Muscle of leg (tissue), 11 donors: ENCODE results near the gene HNRNPLL. TPM values are rescaled to one million over a fixed set of nuclear protein-coding genes. Genes with fewer than 3 reads are reported as not detected.

Experiments
- DNase-seq: peaks from one replicate; pipeline ENCODE4 v3.0.0; 2013
- H3K27ac ChIP-seq: one replicate; pipeline ENCODE4 v1.5.1; 2013; ENCODE audit warnings: mild to moderate bottlenecking, low read length, control low read depth
- H3K27me3 ChIP-seq: one replicate; pipeline ENCODE4 v1.6.1; 2013; ENCODE audit warnings: low read length; ENCODE audit not compliant: control insufficient read depth, insufficient read depth
- H3K36me3 ChIP-seq: one replicate; pipeline ENCODE4 v1.6.1; 2013; ENCODE audit warnings: low read length; ENCODE audit not compliant: control insufficient read depth, insufficient read depth
- H3K4me1 ChIP-seq: one replicate; pipeline ENCODE4 v1.6.1; 2013; ENCODE audit warnings: low read length; ENCODE audit not compliant: control insufficient read depth, insufficient read depth
- H3K4me3 ChIP-seq: one replicate; pipeline ENCODE4 v1.5.1; 2013; ENCODE audit warnings: low read length, control low read depth
- H3K9me3 ChIP-seq: replicated peaks from 2 replicates; pipeline ENCODE4 v1.6.1; 2013; ENCODE audit warnings: low read depth, low read length; ENCODE audit not compliant: control insufficient read depth
- WGBS: methylation state at CpG from one replicate; pipeline ENCODE4 v1.1.5; 2013; ENCODE audit warnings: missing lambda C conversion rate; ENCODE audit not compliant: insufficient coverage; 5-methylcytosine and 5-hydroxymethylcytosine counted together
- polyA plus RNA-seq, 8 donors: library from polyadenylated mRNA; unstranded; fragments of 120-200 nt; gene quantifications; one replicate each; pipeline versions ENCODE4 v1.2.1 to v1.2.3, GENCODE V29; 2013; ENCODE audit warnings: inconsistent platforms in 1 of 8, low replicate concordance in 1 of 8; ENCODE audit not compliant: insufficient read length in 8 of 8, insufficient read depth in 1 of 8
- total RNA-seq: library from RNA; stranded (reverse); fragments of 120-200 nt; gene quantifications from one replicate; pipeline ENCODE4 v1.2.4, GENCODE V29; 2013

Gene HNRNPLL
- total and polyA plus RNA-seq, 9 donors = 33.0 to 44.7 (median 36.5) TPM

DNA sequence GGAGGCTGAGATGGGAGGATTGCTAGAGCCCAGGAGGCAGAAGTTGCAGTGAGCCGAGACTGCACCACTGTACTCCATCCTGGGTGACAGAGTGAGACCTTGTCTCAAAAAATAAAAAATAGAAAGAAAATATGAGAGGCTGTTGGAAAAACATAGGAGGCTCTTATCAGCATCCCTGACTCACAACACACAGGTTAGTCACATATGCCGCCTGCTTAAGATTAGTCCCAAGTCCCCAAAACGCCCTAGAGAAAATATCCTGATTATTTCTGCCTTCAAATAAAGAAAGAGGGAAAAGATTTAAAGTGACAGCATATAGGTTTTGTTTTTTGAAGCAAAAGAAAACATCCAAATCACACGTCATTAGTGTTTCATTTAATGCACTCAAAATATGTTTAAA lies 33.3 kb upstream of the HNRNPLL start:
- no peaks in the 10 kb centered on the region for H3K27me3 ChIP-seq
- no peak overlapping the region for H3K4me3 ChIP-seq
- DNase-seq = no peak
- no peak overlapping the region for H3K27ac ChIP-seq
- no peaks in the 10 kb centered on the region for H3K36me3 ChIP-seq
- WGBS = no CpG with 5 or more reads among the region's 4 CpGs
- H3K9me3 ChIP-seq = no peaks in the 10 kb centered on the region
- no peaks in the 10 kb centered on the region for H3K4me1 ChIP-seq

DNA sequence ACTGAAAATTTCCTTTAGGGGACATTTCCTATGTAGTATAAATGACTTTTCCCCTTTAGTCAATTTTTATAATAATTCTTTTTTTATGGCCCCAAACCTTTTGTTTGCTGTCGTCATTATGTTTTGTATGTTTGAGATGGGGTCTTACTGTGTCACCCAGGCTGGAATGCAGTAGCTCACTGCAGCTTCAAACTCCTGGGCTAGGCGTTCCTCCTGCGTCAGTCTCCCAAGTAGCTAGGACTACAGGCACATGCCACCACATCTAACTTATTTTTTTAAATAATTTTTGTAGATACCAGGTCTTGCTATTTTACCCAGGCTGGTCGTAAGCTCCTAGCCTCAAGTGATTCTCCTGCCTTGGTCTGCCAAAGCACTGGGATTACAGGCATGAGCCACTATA lies 32.4 kb upstream of the HNRNPLL start:
- Histone ChIP-seq H3K9me3 (no peaks in the 10 kb centered on the region), H3K36me3 (no peaks in the 10 kb centered on the region), H3K27me3 (no peaks in the 10 kb centered on the region), H3K27ac (no peak overlapping the region), H3K4me1 (no peaks in the 10 kb centered on the region), H3K4me3 (no peak overlapping the region)
- WGBS = no CpG with 5 or more reads among the region's 4 CpGs
- no peak for DNase-seq

DNA sequence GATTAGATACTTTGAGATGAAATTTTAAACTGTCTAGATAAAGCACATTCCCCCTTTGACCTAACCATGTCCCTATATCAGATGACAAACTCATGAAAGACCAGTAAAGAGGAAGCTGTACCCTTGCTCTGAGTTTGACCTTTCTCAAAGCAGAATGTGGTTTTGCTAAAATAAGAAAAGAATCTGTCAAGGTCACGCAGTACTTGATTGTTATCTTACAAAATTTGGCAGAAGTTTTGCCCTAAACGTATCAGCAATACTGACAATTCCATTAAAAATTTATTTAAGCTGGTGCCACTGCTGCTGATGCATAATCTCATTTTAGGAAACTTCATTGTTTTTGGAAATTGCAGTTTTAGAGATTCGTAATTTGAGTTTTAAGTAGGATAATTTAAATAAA lies 32.0 kb upstream of the HNRNPLL start:
- Histone ChIP-seq H3K4me1 (no peaks in the 10 kb centered on the region), H3K9me3 (peaks cover 2% of the 10 kb centered on the region), H3K36me3 (no peaks in the 10 kb centered on the region), H3K27me3 (no peaks in the 10 kb centered on the region), H3K27ac (no peak overlapping the region), H3K4me3 (no peak overlapping the region)
- no CpG with 5 or more reads among the region's 3 CpGs for WGBS
- peak; percentile 40 for DNase-seq

DNA sequence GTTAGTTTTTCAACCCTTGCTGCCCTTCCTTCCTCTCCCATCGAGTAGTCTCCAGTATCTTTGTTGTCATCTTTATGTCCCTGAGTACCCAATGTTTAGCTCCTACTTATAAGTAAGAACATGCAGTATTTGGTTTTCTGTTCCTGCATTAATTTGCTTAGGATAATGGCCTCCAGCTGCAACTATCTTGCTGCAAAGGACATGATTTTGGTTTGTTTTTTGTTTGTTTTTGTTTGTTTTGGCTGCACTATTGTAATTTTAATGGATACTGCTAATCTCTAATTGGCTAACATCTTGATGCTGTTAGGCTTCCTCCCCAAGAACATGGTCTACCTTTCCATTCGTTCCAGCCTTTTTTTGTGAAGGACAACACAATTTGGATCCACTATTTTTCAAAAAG lies 31.2 kb upstream of the HNRNPLL start:
- no CpG with 5 or more reads among the region's 2 CpGs for WGBS
- no peak overlapping the region for H3K4me3 ChIP-seq
- no peaks in the 10 kb centered on the region for H3K27me3 ChIP-seq
- DNase-seq = no peak
- H3K36me3 ChIP-seq = no peaks in the 10 kb centered on the region
- peaks cover 2% of the 10 kb centered on the region for H3K9me3 ChIP-seq
- no peak overlapping the region for H3K27ac ChIP-seq
- H3K4me1 ChIP-seq = no peaks in the 10 kb centered on the region

DNA sequence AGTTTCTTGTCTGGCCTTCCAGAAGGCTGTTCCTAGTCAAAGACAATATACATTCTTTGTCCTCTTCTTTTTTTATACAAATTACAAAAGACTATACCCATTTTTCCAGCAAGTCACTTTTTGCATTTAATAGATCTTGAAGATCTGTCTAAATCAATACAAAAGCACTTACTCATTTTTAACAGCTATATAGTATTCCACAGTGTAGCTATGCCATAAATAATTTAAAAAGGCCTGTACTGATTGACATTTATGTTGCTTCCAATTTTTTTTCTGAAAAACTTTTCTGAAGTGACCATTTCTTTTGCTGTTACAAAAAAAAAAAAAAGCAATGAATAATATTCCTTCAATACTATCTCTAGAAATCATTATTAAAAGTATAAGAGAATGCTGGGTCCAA lies 30.3 kb upstream of the HNRNPLL start:
- Histone ChIP-seq H3K4me1 (no peaks in the 10 kb centered on the region), H3K27ac (no peak overlapping the region), H3K27me3 (no peaks in the 10 kb centered on the region)

DNA sequence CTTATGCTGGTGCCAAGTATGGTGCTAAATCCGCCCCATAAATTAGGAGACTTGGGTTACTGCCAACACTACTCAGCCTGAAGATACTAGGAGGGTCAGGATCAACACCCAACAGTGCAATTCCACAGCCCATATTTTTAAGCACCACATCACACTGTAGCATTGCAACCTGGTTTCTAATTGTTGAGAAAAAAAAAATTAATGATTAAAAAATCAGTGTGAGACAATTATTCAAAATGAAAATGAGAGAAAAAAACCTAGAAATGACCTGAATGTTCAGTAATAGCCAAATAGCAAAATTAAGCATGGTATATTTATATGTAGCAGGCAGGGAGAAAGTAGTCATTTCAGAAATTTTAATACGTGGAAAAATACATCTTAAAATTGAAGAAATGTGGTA lies 29.2 kb upstream of the HNRNPLL start:
- no peak for DNase-seq
- WGBS = no CpG with 5 or more reads among the region's 2 CpGs
- Histone ChIP-seq H3K27ac (no peak overlapping the region), H3K4me1 (no peaks in the 10 kb centered on the region), H3K4me3 (no peak overlapping the region), H3K27me3 (no peaks in the 10 kb centered on the region), H3K9me3 (peaks cover 2% of the 10 kb centered on the region), H3K36me3 (no peaks in the 10 kb centered on the region)

More for the DNA sequence above, 30.3 kb upstream of the HNRNPLL start:
- Histone ChIP-seq H3K9me3 (peaks cover 2% of the 10 kb centered on the region), H3K36me3 (no peaks in the 10 kb centered on the region), H3K4me3 (no peak overlapping the region)
- no peak for DNase-seq

DNA sequence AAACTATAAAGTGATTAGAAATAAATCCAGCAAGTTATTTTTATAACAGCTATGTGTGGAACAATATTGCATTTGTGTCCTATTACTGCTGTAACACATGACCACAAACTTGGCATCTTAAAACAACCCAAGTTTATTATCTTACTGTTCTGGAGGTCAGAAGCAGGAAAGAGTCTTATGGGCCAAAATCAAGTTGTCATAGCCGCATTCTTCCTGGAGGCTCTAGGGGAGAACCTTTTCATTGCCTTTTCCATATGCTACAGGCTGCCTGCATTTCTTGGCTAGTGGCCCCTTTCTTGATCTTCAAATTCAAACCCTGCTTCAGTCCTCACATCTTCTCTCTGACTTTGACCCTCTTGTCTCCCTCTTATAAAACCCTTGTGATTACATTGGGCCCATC lies 27.0 kb upstream of the HNRNPLL start:
- H3K27ac ChIP-seq = no peak overlapping the region
- H3K36me3 ChIP-seq = no peaks in the 10 kb centered on the region
- no peak overlapping the region for H3K4me3 ChIP-seq
- no peak for DNase-seq
- peaks cover 2% of the 10 kb centered on the region for H3K9me3 ChIP-seq
- H3K27me3 ChIP-seq = no peaks in the 10 kb centered on the region
- H3K4me1 ChIP-seq = no peaks in the 10 kb centered on the region
- WGBS = 92% methylated on average over 1 of the region's 1 CpG

DNA sequence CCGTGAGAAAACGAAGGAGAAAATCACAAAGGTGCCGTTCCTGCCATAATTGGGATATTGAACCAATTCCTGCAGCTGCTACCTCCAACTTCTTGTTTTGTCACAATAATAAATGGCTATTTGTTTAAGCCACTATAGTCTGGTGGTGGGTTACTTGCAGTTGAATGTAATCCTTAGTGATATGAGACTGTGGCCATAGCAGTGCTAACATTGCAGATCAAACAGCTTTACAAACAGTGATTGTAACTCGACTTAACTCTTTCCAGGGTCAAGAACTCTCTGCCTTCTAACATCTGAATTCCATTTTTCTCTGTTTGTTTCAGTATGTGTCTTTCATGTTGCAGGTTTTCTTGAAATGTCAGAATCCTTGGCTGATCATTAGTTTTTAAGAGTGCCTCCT lies 24.7 kb upstream of the HNRNPLL start:
- Histone ChIP-seq H3K4me3 (no peak overlapping the region), H3K27ac (no peak overlapping the region), H3K36me3 (no peaks in the 10 kb centered on the region), H3K27me3 (no peaks in the 10 kb centered on the region), H3K9me3 (peaks cover 2% of the 10 kb centered on the region), H3K4me1 (no peaks in the 10 kb centered on the region)
- no CpG with 5 or more reads among the region's 4 CpGs for WGBS
- no peak for DNase-seq

DNA sequence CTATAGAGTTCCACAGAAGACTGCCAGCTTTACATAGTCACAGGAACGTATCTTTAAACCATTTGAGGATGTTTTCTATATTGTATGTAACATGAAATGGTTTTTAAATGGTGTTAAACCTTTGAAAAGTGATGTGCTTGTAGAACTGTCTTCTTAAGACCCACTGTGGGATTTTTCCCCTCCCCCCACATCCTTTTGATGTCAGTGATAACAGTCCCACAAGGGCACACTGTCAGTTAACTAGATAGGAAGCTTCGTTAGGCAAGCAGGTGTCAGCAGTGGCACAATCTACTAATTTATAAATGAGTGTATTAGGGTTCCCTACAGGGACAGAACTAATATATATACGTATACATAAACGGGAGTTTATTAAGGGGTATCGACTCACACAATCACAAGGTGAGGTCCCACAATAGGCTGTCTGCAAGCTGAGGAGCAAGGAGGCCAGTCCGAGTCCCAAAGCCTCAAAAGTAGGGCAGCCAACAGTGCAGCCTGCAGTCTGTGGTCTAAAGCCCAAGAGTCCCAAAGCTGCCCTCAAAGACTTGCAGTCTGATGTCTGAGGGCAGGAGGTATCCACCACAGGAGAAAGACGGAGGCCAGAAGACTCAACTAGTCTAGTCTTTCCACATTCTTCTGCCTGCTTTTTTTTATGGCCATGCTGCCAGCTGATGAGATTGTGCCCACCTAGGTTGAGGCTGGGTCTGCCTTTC lies 23.8 kb upstream of the HNRNPLL start:
- Histone ChIP-seq H3K36me3 (no peaks in the 10 kb centered on the region), H3K4me1 (no peaks in the 10 kb centered on the region), H3K27me3 (no peaks in the 10 kb centered on the region), H3K27ac (no peak overlapping the region), H3K9me3 (peaks cover 2% of the 10 kb centered on the region), H3K4me3 (no peak overlapping the region)
- no peak for DNase-seq
- 94% methylated on average over 4 of the region's 7 CpGs for WGBS

DNA sequence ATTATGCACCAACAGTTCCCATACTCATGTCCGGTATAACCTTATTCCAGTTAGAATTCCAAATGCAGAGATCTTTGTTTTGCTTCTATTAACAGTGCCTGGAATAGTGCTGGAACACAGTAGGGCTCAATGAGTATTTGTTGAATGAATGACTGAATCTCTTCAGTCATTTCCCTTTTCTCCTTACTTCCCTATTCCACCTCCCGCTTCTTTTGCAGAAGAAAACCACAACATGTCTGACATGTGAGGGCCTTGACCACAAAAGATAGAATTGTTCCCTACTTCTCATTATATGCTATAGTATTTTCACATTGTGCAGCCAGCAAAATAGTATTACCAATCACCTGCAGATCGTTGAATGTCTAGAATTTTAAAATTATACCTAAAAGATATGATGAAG lies 19.5 kb upstream of the HNRNPLL start:
- no peaks in the 10 kb centered on the region for H3K36me3 ChIP-seq
- H3K27ac ChIP-seq = no peak overlapping the region
- DNase-seq = peak; percentile 58
- no peak overlapping the region for H3K4me3 ChIP-seq
- H3K27me3 ChIP-seq = no peaks in the 10 kb centered on the region
- no peaks in the 10 kb centered on the region for H3K9me3 ChIP-seq
- WGBS = no CpG with 5 or more reads among the region's 3 CpGs
- H3K4me1 ChIP-seq = peaks cover 8% of the 10 kb centered on the region

DNA sequence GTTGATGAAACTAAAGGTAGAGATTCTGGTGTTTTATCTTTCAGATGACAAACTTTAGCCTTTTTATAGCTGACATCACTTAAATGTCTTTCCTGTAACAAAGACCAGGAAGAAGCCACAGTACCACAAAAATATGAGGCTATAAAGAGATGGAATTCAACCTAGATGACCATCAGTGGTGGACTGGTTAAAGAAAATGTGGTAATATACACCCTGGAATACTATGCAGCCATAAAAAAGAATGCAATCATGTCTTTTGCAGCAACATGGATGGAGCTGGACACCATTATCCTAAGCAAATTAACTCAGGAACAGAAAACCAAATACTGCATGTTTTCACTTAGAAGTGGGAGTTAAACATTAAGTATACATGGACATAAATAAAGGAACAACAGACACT lies 18.3 kb upstream of the HNRNPLL start:
- DNase-seq = no peak

More for the DNA sequence above, 18.3 kb upstream of the HNRNPLL start:
- H3K36me3 ChIP-seq = no peaks in the 10 kb centered on the region
- H3K27me3 ChIP-seq = no peaks in the 10 kb centered on the region
- H3K9me3 ChIP-seq = no peaks in the 10 kb centered on the region
- H3K4me1 ChIP-seq = peaks cover 8% of the 10 kb centered on the region
- no peak overlapping the region for H3K4me3 ChIP-seq
- no peak overlapping the region for H3K27ac ChIP-seq
